Kasumi-1 (cell line): Measurements from ENCODE around the gene SYCE3.

ENCODE experiments used
- DNase-seq, 2 experiments: peaks; one replicate each; lab custom pipeline; 2025; lab: John Stamatoyannopoulos, UW

Gene SYCE3

GRCh38 chr22:50548921-50549790 is 13.6 kb downstream of the SYCE3 start:
- DNase-seq: no peak

GRCh38 chr22:50548040-50548920 is 14.4 kb downstream of the SYCE3 start:
- peak in 1 of 2 experiments; percentile 27 for DNase-seq

GRCh38 chr22:50547263-50547985 is 15.3 kb downstream of the SYCE3 start:
- no peak for DNase-seq

- no peak for DNase-seq
These were observed 16.1 kb downstream of the SYCE3 start for GRCh38 chr22:50546326-50547262.

GRCh38 chr22:50545522-50546325 is 17.0 kb downstream of the SYCE3 start, which contains the start of gene KLHDC7B:
Gene KLHDC7B (plus strand): TSS chr22:50545899. CDS start chr22:50546244, 345 bp downstream.
- DNase-seq: no peak

- DNase-seq: no peak
These were observed 17.9 kb downstream of the SYCE3 start for GRCh38 chr22:50544746-50545253.

- DNase-seq: peak; percentile 72
These were observed 18.5 kb downstream of the SYCE3 start for GRCh38 chr22:50544078-50544745.

GRCh38 chr22:50542416-50542927 is 20.2 kb downstream of the SYCE3 start:
- no peak for DNase-seq

GRCh38 chr22:50541667-50542026 is 21.1 kb downstream of the SYCE3 start:
- DNase-seq: peak; percentile 25 to 32

GRCh38 chr22:50540381-50540780 is 22.3 kb downstream of the SYCE3 start:
- no peak for DNase-seq

- DNase-seq: no peak
These were observed 25.0 kb downstream of the SYCE3 start for GRCh38 chr22:50537765-50538164.

GRCh38 chr22:50536226-50536625 is 26.5 kb downstream of the SYCE3 start:
- no peak for DNase-seq

- DNase-seq: no peak
These were observed 27.6 kb downstream of the SYCE3 start for GRCh38 chr22:50535113-50535512.

GRCh38 chr22:50533856-50534711 is 28.6 kb downstream of the SYCE3 start:
- peak; percentile 17 to 31 for DNase-seq

- no peak for DNase-seq
These were observed 29.6 kb downstream of the SYCE3 start for GRCh38 chr22:50532824-50533796.

- peak; percentile 24 to 27 for DNase-seq
These were observed 30.6 kb downstream of the SYCE3 start for GRCh38 chr22:50531962-50532674.
